GM21381 (cell line): ENCODE data around the gene TAAR9.
A peak's percentile ranks its signal among the peaks of the same experiment; 100 is the strongest.
"Not testable (repeated sequence)": the region's sequence is repeated elsewhere in the genome, so short reads cannot be mapped to it uniquely, and the experiment has no call there.

Source experiments
- ATAC-seq: cut with Tn5 transposase; IDR thresholded peaks from one replicate; pipeline ENCODE4 v1.9.1; 2021; ENCODE audit warnings: mild to moderate bottlenecking, moderate library complexity; ENCODE audit not compliant: unreplicated experiment

The TAAR9 gene

GRCh38 chr6:132513831-132514545 is 24.1 kb upstream of the TAAR9 start:
- no peak for ATAC-seq

DNA sequence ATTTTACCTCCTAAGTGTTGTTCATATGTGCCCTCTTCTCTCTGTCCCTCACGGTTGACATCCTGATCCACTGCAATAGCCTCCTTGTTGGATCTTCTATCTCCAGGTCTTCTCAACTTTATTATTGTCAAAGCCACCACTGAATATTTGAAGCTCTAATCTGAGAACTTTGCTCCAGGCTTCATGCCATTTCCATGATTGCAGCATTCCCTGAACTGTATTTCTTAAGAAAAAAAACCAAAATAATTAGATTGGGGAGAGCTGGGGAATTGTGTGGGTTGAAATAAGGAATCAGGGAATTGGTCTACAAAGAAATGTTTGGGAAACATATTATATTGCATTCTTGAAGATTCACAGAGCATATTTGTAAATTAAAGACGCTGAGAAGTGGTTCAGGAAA is 22.7 kb upstream of the TAAR9 start:
- no peak for ATAC-seq

DNA sequence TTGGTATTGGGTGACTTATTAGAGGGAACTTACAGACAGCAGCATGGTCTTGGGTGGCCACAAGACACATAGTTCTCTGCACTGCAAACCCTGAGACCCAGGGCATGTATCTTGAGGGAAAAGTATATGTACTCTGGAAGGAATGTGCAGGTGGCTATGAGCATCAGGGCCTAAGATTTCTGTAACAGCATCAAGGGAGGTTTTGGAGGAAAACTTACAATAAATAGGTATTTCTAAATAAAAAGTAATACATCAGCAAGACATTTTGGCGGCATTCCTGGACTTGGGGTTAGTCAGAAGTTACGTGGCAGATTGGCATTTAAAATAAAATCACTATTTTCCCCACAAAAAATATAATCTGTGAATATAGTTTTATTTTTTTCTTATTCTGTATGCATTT is 17.1 kb upstream of the TAAR9 start:
- no peak for ATAC-seq

GRCh38 chr6:132524646-132525045 is 13.4 kb upstream of the TAAR9 start:
- no peak for ATAC-seq

DNA sequence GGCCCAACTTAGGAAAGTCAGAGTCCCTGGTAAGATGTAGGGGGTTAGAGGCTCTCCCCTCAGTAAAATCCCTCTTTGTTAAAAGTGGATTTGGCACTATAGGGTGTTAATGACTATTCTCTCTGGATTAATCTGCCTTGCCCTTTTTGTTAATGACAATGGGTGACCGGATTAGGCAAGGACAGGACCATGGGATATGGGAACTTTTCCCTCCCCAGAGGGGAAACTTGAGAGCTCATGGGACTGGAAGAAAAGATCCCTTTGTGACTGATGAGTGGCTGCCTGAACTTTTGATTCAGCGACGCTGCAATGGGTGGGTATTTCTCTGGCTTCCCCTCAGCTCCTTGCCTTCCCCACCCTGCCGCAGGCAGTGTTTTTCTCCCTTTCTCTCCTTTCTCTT is 12.2 kb upstream of the TAAR9 start:
- no peak for ATAC-seq

DNA sequence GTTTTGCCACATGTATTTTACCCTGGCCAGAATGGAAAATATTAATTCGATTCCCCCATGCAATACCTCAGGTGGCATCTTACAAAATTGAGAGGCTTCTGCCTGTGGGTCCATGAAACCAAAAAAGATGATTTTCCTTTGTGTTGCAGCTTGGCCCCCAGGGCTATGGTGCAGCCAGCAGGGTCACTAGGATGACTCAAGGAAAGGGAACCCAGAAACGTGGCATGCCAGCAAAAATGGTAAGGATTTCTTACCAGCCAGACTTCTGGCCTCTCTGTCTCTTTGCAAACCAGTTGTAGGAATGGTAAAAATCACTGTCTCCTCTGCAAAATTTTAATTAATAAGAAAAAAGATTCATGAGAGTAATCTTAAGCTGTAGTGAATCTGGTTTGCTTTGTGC is 11.6 kb upstream of the TAAR9 start:
- no peak for ATAC-seq

DNA sequence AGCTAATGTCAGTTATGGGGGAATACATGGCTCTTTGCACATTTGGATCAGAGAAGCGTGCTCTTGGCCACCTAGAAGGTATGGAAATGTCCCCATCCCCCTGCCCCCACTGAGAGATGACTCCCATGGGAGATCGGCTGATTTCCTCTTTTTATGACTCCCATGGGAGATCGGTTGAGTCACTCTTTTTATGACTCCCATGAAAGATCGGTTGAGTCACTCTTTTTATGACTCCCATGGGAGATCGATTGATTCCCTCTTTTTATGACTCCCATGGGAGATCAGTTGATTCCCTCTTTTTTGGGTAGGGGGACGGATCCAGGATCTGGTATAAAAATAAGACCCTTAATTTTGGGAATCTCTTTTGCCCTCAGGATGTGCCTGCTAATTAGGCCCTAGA is 10.3 kb upstream of the TAAR9 start:
- ATAC-seq = no peak

- peak; percentile 83 for ATAC-seq
Observed at GRCh38 chr6:132530293-132530974, 7.6 kb upstream of the TAAR9 start.

- ATAC-seq = not testable (repeated sequence)
Observed at GRCh38 chr6:132534546-132534945, 3.5 kb upstream of the TAAR9 start.

- no peak for ATAC-seq
Observed at GRCh38 chr6:132537145-132537544, 932 bp upstream of the TAAR9 start.

- no peak for ATAC-seq
Observed at GRCh38 chr6:132544826-132545225, 6.7 kb downstream of the TAAR9 start.

- ATAC-seq = no peak
Observed at GRCh38 chr6:132548746-132549463, 10.8 kb downstream of the TAAR9 start.

GRCh38 chr6:132551214-132551613 is 13.1 kb downstream of the TAAR9 start:
- no peak for ATAC-seq

DNA sequence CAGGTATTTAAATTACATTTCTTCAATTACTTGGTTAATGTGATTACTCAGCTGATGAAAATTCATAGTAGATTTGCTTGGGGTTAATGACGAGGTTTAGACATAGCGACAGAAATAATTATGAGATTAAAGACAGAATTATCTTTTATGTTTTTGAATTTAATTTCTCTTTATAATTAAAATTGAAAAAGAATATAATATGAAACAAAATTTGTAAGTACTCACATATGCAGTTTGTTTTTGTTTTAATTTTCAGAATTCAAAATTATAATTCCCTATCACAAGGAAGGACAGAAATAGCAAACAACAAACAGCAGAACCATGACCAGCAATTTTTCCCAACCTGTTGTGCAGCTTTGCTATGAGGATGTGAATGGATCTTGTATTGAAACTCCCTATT is 14.3 kb downstream of the TAAR9 start, which contains the start of gene TAAR8:
TSS of gene TAAR8 (plus strand) at position 301 of the 400 bp plus-strand sequence. CDS start at position 322, 21 bp downstream.
- no peak for ATAC-seq

GRCh38 chr6:132560087-132560486 is 22.0 kb downstream of the TAAR9 start:
- not testable (repeated sequence) for ATAC-seq

DNA sequence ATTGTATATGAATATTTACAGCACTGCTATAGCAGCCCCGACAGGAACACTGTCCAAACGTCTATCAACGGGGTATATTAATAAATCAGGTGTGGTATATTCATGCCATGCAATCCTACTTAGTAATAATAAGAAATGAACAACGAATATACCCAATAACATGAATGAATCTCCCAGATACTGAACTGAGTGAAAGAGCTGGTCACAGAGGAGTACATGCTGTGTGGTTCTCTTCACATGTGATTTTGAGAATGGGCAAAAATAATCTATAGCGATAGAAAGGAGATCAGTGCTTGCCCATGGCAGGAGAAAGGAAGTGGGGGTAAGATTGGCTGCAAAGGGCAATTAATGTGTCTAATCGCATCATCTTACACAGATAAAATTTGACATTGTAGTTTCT is 28.3 kb downstream of the TAAR9 start:
- no peak for ATAC-seq

- ATAC-seq = no peak
Observed at GRCh38 chr6:132567566-132567965, 29.5 kb downstream of the TAAR9 start.

GRCh38 chr6:132568611-132569010 is 30.5 kb downstream of the TAAR9 start:
- no peak for ATAC-seq

DNA sequence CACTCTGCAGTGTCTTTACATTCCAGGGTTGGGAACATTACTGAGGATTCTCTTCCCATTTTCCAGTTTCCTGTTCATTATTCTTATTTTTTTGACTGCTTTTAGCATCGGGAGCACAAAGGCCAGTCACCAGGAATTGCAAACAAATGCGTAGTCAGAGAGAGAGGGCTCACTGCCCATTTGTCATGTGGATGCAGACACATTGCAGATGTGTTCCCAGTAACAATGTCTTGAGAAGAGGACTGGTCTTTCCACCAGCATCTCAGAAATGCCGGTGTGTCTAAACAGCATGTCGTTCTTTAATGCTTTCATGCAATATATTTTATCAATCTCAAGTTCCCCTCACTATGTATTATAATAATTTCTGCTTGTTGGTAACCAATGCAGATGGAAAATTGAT is 31.1 kb downstream of the TAAR9 start:
- ATAC-seq = no peak

DNA sequence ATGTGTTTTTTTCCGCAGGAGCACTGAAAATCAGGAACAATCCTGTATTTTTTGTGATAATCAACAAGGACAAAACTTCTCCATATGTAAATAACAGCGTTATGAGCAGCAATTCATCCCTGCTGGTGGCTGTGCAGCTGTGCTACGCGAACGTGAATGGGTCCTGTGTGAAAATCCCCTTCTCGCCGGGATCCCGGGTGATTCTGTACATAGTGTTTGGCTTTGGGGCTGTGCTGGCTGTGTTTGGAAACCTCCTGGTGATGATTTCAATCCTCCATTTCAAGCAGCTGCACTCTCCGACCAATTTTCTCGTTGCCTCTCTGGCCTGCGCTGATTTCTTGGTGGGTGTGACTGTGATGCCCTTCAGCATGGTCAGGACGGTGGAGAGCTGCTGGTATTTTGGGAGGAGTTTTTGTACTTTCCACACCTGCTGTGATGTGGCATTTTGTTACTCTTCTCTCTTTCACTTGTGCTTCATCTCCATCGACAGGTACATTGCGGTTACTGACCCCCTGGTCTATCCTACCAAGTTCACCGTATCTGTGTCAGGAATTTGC is 32.2 kb downstream of the TAAR9 start, which contains the start of gene TAAR6:
TSS of gene TAAR6 (plus strand) at position 102 of the 557 bp plus-strand sequence. CDS start at position 102, 0 bp downstream.
- no peak for ATAC-seq

DNA sequence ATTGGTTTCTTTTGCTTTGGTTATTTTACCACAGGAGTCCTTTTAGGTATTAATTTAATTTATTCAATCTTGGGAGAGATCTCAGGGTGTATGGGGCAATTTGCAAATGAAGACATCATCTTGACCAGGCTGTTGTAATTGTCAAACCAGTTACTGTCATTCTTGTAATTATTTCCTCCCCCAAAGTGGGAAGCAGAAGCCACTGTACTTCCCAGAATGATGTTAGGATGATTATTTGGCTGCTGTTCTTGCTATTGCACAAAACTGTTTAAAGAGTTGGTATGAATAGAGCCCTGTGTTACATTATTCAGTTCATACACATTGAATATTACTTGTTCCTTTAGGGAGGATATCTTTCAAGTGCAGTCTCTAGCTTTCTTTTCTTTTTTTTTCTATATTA is 33.7 kb downstream of the TAAR9 start:
- ATAC-seq = no peak
